Smooth muscle cell (in vitro differentiated cells): ENCODE data around the gene POP4. TPM values are rescaled to one million over a fixed set of nuclear protein-coding genes. Genes with fewer than 3 reads are reported as not detected.
A peak's percentile ranks its signal among the peaks of the same experiment; 100 is the strongest.

Source experiments
- DNase-seq: peaks from one replicate; lab custom pipeline; 2025; ENCODE audit not compliant: unreplicated experiment; lab: John Stamatoyannopoulos, UW
- H2AFZ ChIP-seq: fragments of 200-600 bp; sonication (generic); 2 replicates; pipeline ENCODE4 v1.6.0; 2016; ENCODE audit warnings: antibody characterized with exemption, low read depth, mild to moderate bottlenecking
- H3F3A ChIP-seq: fragments of 200-600 bp; sonication (generic); 2 replicates; pipeline ENCODE4 v1.6.0; 2017; ENCODE audit warnings: antibody characterized with exemption, low read depth
- H3K27ac ChIP-seq: fragments of 200-600 bp; sonication (generic); 2 replicates; pipeline ENCODE4 v1.5.1; 2016; ENCODE audit warnings: low read depth, mild to moderate bottlenecking
- H3K27me3 ChIP-seq: fragments of 200-600 bp; sonication (generic); 2 replicates; pipeline ENCODE4 v1.6.1; 2016; ENCODE audit warnings: low read depth, mild to moderate bottlenecking
- H3K36me3 ChIP-seq: fragments of 200-600 bp; sonication (generic); 2 replicates; pipeline ENCODE4 v1.5.1; 2016; ENCODE audit warnings: low read depth
- H3K4me1 ChIP-seq: fragments of 200-600 bp; sonication (generic); 2 replicates; pipeline ENCODE4 v1.5.1; 2016; ENCODE audit warnings: low read depth
- H3K4me2 ChIP-seq: fragments of 200-600 bp; sonication (generic); 2 replicates; pipeline ENCODE4 v1.6.0; 2016; ENCODE audit warnings: mild to moderate bottlenecking
- H3K4me3 ChIP-seq: fragments of 200-600 bp; sonication (generic); 2 replicates; pipeline ENCODE4 v1.5.1; 2016; ENCODE audit warnings: mild to moderate bottlenecking
- H3K79me2 ChIP-seq: fragments of 200-600 bp; sonication (generic); 2 replicates; pipeline ENCODE4 v1.6.0; 2016; ENCODE audit warnings: low read depth, mild to moderate bottlenecking
- H3K9ac ChIP-seq: fragments of 200-600 bp; sonication (generic); 2 replicates; pipeline ENCODE4 v1.6.0; 2016; ENCODE audit warnings: low read depth
- H3K9me3 ChIP-seq: fragments of 200-600 bp; sonication (generic); replicated peaks from 2 replicates; pipeline ENCODE4 v1.5.1; 2016; ENCODE audit warnings: low read depth
- H4K20me1 ChIP-seq: fragments of 200-600 bp; sonication (generic); 2 replicates; pipeline ENCODE4 v1.6.0; 2016; ENCODE audit warnings: low read depth
- WGBS: methylation state at CpG from one replicate; pipeline ENCODE4 v1.1.7; 2016; ENCODE audit warnings: low lambda C conversion rate; 5-methylcytosine and 5-hydroxymethylcytosine counted together
- polyA plus RNA-seq: library from polyadenylated mRNA; unstranded; fragments of >200 nt; fragmentation: Nextera tagmentation; extraction: Ambion mirVana; gene quantifications from 2 replicates; pipeline ENCODE4 v1.2.1, GENCODE V29; 2016
- total RNA-seq: library from RNA; depleted of rRNA; stranded (reverse); fragments of >200 nt; gene quantifications from 2 replicates; pipeline ENCODE4 v1.2.3, GENCODE V29; 2014
- TF ChIP-seq, protein P1 (sequence below): fragments of 200-600 bp; sonication (generic); IDR thresholded peaks from 2 replicates; pipeline ENCODE4 v1.5.1; 2017; ENCODE audit warnings: borderline replicate concordance, mild to moderate bottlenecking, antibody characterized with exemption; ENCODE audit not compliant: insufficient read depth, poor library complexity, severe bottlenecking

POP4 gene
- total and polyA plus RNA-seq, 2 experiments from 2014 or later = 54.4 to 94.9 TPM

DNA sequence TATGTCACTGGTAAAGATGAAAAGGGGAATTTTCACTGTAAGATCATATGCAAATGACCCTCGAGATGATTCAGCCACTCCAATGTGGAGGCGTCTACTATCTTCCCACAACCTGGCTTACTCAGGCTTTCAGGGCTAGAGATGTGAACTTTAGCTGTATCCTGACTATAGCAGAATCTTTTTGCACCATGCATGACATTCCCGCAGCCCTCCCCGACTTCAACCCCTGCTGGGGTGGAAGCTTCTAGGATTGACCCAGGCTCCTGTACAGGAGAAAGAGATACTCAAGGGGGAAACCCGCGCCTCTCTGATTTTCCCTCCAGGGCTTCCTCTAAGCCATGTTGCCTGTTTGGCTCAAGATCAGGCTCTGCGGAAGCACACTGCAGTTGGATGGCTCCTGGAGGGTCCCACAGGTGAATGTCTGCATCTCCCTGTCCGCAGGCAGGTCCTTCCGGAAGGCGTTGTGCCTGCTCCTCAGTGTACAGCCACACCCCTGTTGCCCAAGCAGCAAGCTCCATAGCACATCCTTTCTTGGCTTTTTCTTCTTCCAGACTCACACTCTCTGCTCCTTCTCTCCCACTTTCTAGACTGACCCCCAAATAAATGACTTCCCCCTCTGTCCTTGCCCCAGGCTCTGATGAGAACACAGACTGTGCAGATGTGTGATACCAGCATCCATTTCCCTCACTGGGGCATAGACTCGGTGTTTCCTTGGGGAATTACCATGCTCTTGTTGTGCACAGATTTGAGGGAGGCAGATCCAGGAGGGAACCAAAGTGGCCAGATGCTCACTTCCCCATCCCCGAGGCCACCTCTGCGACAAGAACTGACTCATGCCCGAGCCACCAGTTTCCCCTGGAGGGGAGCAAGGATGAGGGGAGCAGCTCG lies 29.1 kb upstream of the POP4 start:
- no peaks in the 10 kb centered on the region for H3K79me2 ChIP-seq
- peak overlapping the region; percentile 53 for H3K4me2 ChIP-seq
- H4K20me1 ChIP-seq = no peaks in the 10 kb centered on the region
- no peak overlapping the region for H2AFZ ChIP-seq
- TF ChIP-seq, protein P1, sequence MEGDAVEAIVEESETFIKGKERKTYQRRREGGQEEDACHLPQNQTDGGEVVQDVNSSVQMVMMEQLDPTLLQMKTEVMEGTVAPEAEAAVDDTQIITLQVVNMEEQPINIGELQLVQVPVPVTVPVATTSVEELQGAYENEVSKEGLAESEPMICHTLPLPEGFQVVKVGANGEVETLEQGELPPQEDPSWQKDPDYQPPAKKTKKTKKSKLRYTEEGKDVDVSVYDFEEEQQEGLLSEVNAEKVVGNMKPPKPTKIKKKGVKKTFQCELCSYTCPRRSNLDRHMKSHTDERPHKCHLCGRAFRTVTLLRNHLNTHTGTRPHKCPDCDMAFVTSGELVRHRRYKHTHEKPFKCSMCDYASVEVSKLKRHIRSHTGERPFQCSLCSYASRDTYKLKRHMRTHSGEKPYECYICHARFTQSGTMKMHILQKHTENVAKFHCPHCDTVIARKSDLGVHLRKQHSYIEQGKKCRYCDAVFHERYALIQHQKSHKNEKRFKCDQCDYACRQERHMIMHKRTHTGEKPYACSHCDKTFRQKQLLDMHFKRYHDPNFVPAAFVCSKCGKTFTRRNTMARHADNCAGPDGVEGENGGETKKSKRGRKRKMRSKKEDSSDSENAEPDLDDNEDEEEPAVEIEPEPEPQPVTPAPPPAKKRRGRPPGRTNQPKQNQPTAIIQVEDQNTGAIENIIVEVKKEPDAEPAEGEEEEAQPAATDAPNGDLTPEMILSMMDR = no peak
- WGBS = 52% methylated on average over 15 of the region's 15 CpGs
- H3K27me3 ChIP-seq = peaks cover 18% of the 10 kb centered on the region
- no peak overlapping the region for H3K4me3 ChIP-seq
- peaks cover 3% of the 10 kb centered on the region for H3F3A ChIP-seq
- H3K9ac ChIP-seq = no peak overlapping the region
- H3K27ac ChIP-seq = peak overlapping the region; percentile 80
- H3K9me3 ChIP-seq = no peaks in the 10 kb centered on the region
- peaks cover 3% of the 10 kb centered on the region for H3K4me1 ChIP-seq
- no peak for DNase-seq
- H3K36me3 ChIP-seq = no peaks in the 10 kb centered on the region

DNA sequence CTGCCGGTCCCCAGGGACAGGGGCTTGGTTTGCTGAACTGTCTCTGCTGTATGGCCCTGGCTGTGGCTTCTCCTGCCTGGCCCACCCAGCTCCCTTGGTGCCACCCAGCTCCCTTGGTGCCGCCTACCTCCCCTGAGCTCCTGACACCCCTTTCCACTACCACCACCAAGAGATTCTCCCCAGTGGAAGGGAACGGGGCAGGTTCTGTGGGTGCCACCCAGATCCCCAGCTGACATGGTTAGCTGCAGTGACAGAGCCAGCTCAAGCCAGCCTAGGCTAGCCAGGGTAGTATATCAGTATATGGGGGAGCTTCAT lies 28.5 kb upstream of the POP4 start:
- Histone ChIP-seq H4K20me1 (no peaks in the 10 kb centered on the region), H3F3A (peaks cover 3% of the 10 kb centered on the region), H3K79me2 (no peaks in the 10 kb centered on the region), H3K4me3 (no peak overlapping the region), H3K27ac (no peak overlapping the region), H2AFZ (no peak overlapping the region), H3K9me3 (no peaks in the 10 kb centered on the region), H3K4me1 (peaks cover 3% of the 10 kb centered on the region), H3K4me2 (no peak overlapping the region), H3K9ac (no peak overlapping the region), H3K27me3 (peaks cover 13% of the 10 kb centered on the region), H3K36me3 (no peaks in the 10 kb centered on the region)
- WGBS = 62% methylated on average over 3 of the region's 3 CpGs
- TF ChIP-seq, protein P1 = no peak
- no peak for DNase-seq

DNA sequence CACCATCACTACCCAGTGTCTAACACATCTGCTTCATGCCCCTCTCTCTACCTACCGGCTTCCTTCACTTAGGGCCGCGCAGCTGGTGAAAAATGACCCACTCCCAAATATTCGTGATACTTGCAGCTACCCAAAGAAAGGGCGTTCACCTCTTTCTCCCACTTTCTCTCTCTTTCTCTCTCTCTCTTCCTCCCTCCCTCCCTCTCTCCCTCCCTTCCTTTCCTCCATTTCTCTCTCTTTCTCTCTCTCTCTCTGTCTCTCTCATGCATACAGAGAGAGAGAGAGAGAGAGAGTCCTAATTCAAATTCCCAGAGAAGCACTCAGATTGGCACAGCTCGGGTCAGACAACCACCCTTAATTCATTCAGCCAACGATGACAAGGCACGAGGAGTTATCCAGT lies 27.7 kb upstream of the POP4 start:
- Histone ChIP-seq H3K27ac (no peak overlapping the region), H3K4me1 (peaks cover 3% of the 10 kb centered on the region), H3K79me2 (no peaks in the 10 kb centered on the region), H3K9me3 (no peaks in the 10 kb centered on the region), H3K27me3 (peaks cover 7% of the 10 kb centered on the region), H3K4me2 (no peak overlapping the region), H3F3A (peaks cover 3% of the 10 kb centered on the region), H2AFZ (no peak overlapping the region), H3K4me3 (no peak overlapping the region), H4K20me1 (no peaks in the 10 kb centered on the region), H3K9ac (no peak overlapping the region), H3K36me3 (no peaks in the 10 kb centered on the region)
- no peak for DNase-seq
- WGBS = 70% methylated on average over 8 of the region's 8 CpGs
- TF ChIP-seq, protein P1 = no peak

DNA sequence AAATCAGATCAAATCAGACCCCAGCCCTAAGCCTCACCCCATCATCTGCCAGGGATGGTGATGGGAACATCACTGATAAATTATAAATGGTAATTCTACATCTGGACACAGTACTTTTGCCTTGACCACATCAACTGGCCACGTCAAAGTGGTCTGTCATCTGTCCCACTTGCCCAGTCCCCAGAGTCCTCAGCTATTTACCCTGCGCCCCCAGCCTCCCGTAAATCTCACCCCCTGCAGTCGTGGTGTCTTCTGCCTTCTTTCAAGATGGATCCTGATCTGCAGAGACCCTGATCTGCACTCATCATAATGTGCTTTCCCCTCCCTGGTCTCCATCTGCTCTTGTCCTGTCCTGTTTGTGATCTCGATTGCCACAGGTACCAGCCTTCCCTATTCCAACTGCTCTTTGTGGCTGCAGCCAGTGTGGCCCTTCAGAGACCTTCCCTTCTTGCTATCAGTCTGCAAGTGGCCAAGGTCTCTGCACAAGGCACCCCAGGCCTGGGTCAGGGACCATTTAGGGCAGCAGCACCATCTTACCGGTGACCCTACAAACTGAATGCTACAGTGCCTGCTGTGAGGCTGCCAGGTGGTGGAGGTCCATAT lies 26.7 kb upstream of the POP4 start:
- TF ChIP-seq, protein P1 = no peak
- H3K9ac ChIP-seq = no peak overlapping the region
- no peaks in the 10 kb centered on the region for H3K79me2 ChIP-seq
- H3F3A ChIP-seq = peaks cover 3% of the 10 kb centered on the region
- H3K27me3 ChIP-seq = peaks cover under 1% of the 10 kb centered on the region
- H2AFZ ChIP-seq = no peak overlapping the region
- H3K4me3 ChIP-seq = no peak overlapping the region
- no peak overlapping the region for H3K4me2 ChIP-seq
- no peak for DNase-seq
- H3K4me1 ChIP-seq = peaks cover 3% of the 10 kb centered on the region
- no peaks in the 10 kb centered on the region for H4K20me1 ChIP-seq
- H3K9me3 ChIP-seq = no peaks in the 10 kb centered on the region
- no peak overlapping the region for H3K27ac ChIP-seq
- 73% methylated on average over 6 of the region's 6 CpGs for WGBS
- H3K36me3 ChIP-seq = no peaks in the 10 kb centered on the region
